Right lobe of liver (tissue), 6 donors: ENCODE data around the gene SLC29A3. TPM values are rescaled to one million over a fixed set of nuclear protein-coding genes. Genes with fewer than 3 reads are reported as not detected.
A peak's percentile ranks its signal among the peaks of the same experiment; 100 is the strongest.

ENCODE experiments used
- ATAC-seq, 4 donors: fragments of 200-7000 bp; cut with Tn5 transposase; one replicate each; pipeline ENCODE4 v1.9.1; 2020; ENCODE audit warnings: mild to moderate bottlenecking in 4 of 4, moderate library complexity in 4 of 4
- DNase-seq, 3 donors: peaks; one replicate each; pipeline ENCODE4 v3.0.0-alpha.2; 2020
- H3K27ac ChIP-seq, 3 donors: fragments of 200-600 bp; one replicate each; pipeline ENCODE4 v1.8.0; 2022
- H3K27me3 ChIP-seq, 2 donors: fragments of 200-600 bp; one replicate each; pipeline ENCODE4 v1.8.0; 2022
- H3K36me3 ChIP-seq, 4 donors: fragments of 200-600 bp; sonication (generic) in 1 of 4; one replicate each; pipeline versions ENCODE4 v1.5.1 to v1.8.0; 2017 to 2022; ENCODE audit warnings: control low read depth in 1 of 4
- H3K4me1 ChIP-seq, 4 donors: fragments of 200-600 bp; sonication (generic) in 1 of 4; one replicate each; pipeline versions ENCODE4 v1.5.1 to v1.8.0; 2017 to 2022; ENCODE audit warnings: control low read depth in 1 of 4
- H3K4me3 ChIP-seq, 3 donors: fragments of 200-600 bp; one replicate each; pipeline ENCODE4 v1.8.0; 2022
- H3K9me3 ChIP-seq, 4 donors: fragments of 200-600 bp; sonication (generic) in 1 of 4; one replicate each; pipeline versions ENCODE4 v1.5.1 to v1.8.0; 2017 to 2022; ENCODE audit warnings: control low read depth in 1 of 4
- CTCF ChIP-seq, 4 donors: fragments of 200-600 bp in 3 of 4; fragments of 450-650 bp in 1 of 4; IDR thresholded peaks; one replicate each; pipeline versions ENCODE4 v1.5.1 to v1.8.0; 2016 to 2022; ENCODE audit warnings: antibody characterized with exemption in 4 of 4, mild to moderate bottlenecking in 2 of 4
- POLR2A ChIP-seq: fragments of 450-650 bp; IDR thresholded peaks from one replicate; pipeline ENCODE4 v1.6.1; 2017; ENCODE audit warnings: antibody characterized with exemption, mild to moderate bottlenecking
- WGBS: methylation state at CpG from one replicate; pipeline ENCODE4 v1.1.6; 2018; ENCODE audit warnings: low coverage, low lambda C conversion rate; ENCODE audit not compliant: insufficient coverage; ENCODE audit errors: missing lambda C conversion rate; 5-methylcytosine and 5-hydroxymethylcytosine counted together
- intact Hi-C, 2 donors: fragments of 100-400 bp; cut with DNase I; formaldehyde crosslinking; loops; one replicate each; pipeline versions ENCODE4 v1.11.2 to v1.14.1; 2022
- total RNA-seq, 6 experiments: library from RNA; depleted of rRNA in 2 of 6; stranded (reverse); fragments of >200 nt in 2 of 6; fragmentation: NEBNext Ultra II Directional in 3 of 6; extraction: Animal tissue kit (Norgen Biotek cat#: 25700) in 3 of 6; gene quantifications; one replicate each; pipeline versions ENCODE4 v1.1.0 to v1.2.4, GENCODE V29; 2016 to 2023
- donor health status: DM: no; HTN: yes; CAD: no.
- donor health status: DM: no; HTN: no; CAD: no.
- donor health status: DM: no; HTN: no; CAD: no.
- donor health status: DM: no; HTN: yes; CAD: no.
- donor health status: DM: no; HTN: yes; CAD: no.

SLC29A3 gene
- total RNA-seq, 6 experiments from 2014 or later, result 5.7 to 17.4 (median 7.7) TPM

- WGBS, result 68% methylated on average over 5 of the region's 5 CpGs
- Histone ChIP-seq H3K27ac (peak overlapping the region in 2 of 3 donors; percentile 43 to 65), H3K27me3 (no peaks in the 10 kb centered on the region), H3K4me1 (peaks cover 0 to 90% (median 25%) of the 10 kb centered on the region in 4 donors), H3K9me3 (no peaks in the 10 kb centered on the region), H3K36me3 (no peaks in the 10 kb centered on the region), H3K4me3 (no peak overlapping the region)
- TF ChIP-seq POLR2A (no peak), CTCF (IDR thresholded peaks at IDR 0.05) (no peak)
- DNase-seq (peak in 2 of 3 donors; percentile 62 to 69), ATAC-seq (peak; percentile 6 to 49 (median 16))
- intact Hi-C loops, result no loop called here
Measured at GRCh38 chr10:71343392-71343773, 24.3 kb downstream of the SLC29A3 start.

- WGBS, result no CpG with 5 or more reads among the region's 9 CpGs
- H3K4me3 ChIP-seq, result no peak overlapping the region
- intact Hi-C loops, result no loop called here
- H3K36me3 ChIP-seq, result no peaks in the 10 kb centered on the region
- no peaks in the 10 kb centered on the region for H3K9me3 ChIP-seq
- H3K4me1 ChIP-seq, result peaks cover 0 to 86% (median 24%) of the 10 kb centered on the region in 4 donors
- no peaks in the 10 kb centered on the region for H3K27me3 ChIP-seq
- ATAC-seq, result no peak
- no peak for DNase-seq
- peak overlapping the region in 1 of 3 donors; percentile 65 for H3K27ac ChIP-seq
- TF ChIP-seq POLR2A, result no peak
- no peak for TF ChIP-seq CTCF (IDR thresholded peaks at IDR 0.05)
Measured at GRCh38 chr10:71344154-71344925, 25.3 kb downstream of the SLC29A3 start.

- DNase-seq (no peak), ATAC-seq (peak in 2 of 4 donors; percentile 4 to 37)
- intact Hi-C loops, result no loop called here
- no peaks in the 10 kb centered on the region for H3K36me3 ChIP-seq
- peak overlapping the region in 1 of 3 donors; percentile 65 for H3K27ac ChIP-seq
- H3K9me3 ChIP-seq, result no peaks in the 10 kb centered on the region
- H3K4me1 ChIP-seq, result peaks cover 0 to 79% (median 20%) of the 10 kb centered on the region in 4 donors
- H3K4me3 ChIP-seq, result no peak overlapping the region
- WGBS, result 14% methylated on average over 2 of the region's 3 CpGs
- H3K27me3 ChIP-seq, result no peaks in the 10 kb centered on the region
- TF ChIP-seq POLR2A (no peak), CTCF (IDR thresholded peaks at IDR 0.05) (no peak)
Measured at GRCh38 chr10:71344993-71345480, 26.0 kb downstream of the SLC29A3 start.

- 0% methylated on average over 1 of the region's 10 CpGs for WGBS
- ATAC-seq, result no peak
- TF ChIP-seq POLR2A (no peak), CTCF (IDR thresholded peaks at IDR 0.05) (no peak)
- Histone ChIP-seq H3K4me1 (peaks cover 0 to 74% (median 17%) of the 10 kb centered on the region in 4 donors), H3K36me3 (no peaks in the 10 kb centered on the region), H3K27ac (peak overlapping the region in 1 of 3 donors; percentile 65), H3K4me3 (no peak overlapping the region), H3K27me3 (no peaks in the 10 kb centered on the region), H3K9me3 (no peaks in the 10 kb centered on the region)
- no peak for DNase-seq
- intact Hi-C loops, result no loop called here
Measured at GRCh38 chr10:71345694-71346093, 26.6 kb downstream of the SLC29A3 start.
